Vagina (tissue), 2 donors: ENCODE results near the gene MYLK2.

Experiments used
- CTCF ChIP-seq, 3 experiments: fragments of 450-650 bp in 2 of 3; fragments of 200-600 bp in 1 of 3; sonication (generic) in 1 of 3; IDR thresholded peaks; one replicate each; pipeline ENCODE4 v1.5.1; 2017 to 2019; ENCODE audit warnings: antibody characterized with exemption in 3 of 3, mild to moderate bottlenecking in 2 of 3, moderate library complexity in 2 of 3
- POLR2AphosphoS5 ChIP-seq, 2 donors: sonication (generic); formaldehyde crosslinking; IDR thresholded peaks; one replicate each; pipeline ENCODE4 v1.9.0; 2017; ENCODE audit warnings: antibody characterized with exemption in 2 of 2, mild to moderate bottlenecking in 2 of 2, low read depth in 1 of 2; ENCODE audit not compliant: insufficient read depth in 1 of 2

GRCh38 chr20:31820228-31820627 is 1.1 kb downstream of the MYLK2 start:
- TF ChIP-seq CTCF (IDR thresholded peaks at IDR 0.05): no peak
- no peak for TF ChIP-seq POLR2AphosphoS5 (IDR thresholded peaks at IDR 0.05; ENCODE audit: insufficient read depth in 1 of 2, low read depth in 1 of 2)
